ENCODE measurements around the gene GRIK4. TPM values are rescaled to one million over a fixed set of nuclear protein-coding genes. Genes with fewer than 3 reads are reported as not detected.

Gene GRIK4
- polyA plus RNA-seq, 1 experiment, result not detected

DNA sequence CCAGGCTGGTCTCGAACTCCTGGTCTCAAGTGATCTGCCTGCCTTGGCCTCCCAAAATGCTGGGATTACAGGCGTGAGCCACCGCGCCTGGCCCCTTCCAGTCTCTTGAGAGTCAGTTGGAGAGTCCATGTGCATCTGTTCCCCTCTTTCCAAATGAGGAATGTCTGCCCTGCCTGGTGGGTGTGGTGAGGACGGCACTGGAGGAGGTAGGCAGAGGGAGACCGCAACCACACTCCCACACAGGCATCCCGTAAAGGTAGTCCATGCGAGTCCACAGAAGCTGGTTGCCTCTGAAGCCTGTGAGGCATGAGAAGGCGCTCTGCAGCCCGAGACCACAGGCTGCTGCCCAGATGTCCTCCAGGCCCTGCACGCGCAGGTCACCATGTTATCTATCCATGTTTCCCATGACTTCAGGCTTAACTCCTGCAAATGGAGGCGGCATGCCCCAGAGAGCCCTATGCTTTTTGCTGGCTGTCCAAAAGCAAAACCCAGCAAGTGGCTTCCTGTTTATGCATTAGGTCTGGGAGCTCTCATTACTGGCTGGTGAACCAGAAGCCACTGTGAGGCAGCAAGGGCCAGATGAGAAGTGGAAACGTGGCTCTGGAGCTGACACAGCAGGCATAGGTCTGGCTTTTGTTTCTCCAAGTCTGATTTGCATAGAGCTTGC, 43.4 kb downstream of the GRIK4 start:
- Histone ChIP-seq H3K36me3 (ENCODE audit: control insufficient read depth, insufficient read depth, low read length) (no peaks in the 10 kb centered on the region), H3K27me3 (ENCODE audit: control insufficient read depth, insufficient read depth, low read length) (peaks cover 2% of the 10 kb centered on the region; the same call in 1 of the 2 replicates), H3K4me3 (ENCODE audit: low read depth, low read length) (no peak overlapping the region)
- TF ChIP-seq, protein P1, sequence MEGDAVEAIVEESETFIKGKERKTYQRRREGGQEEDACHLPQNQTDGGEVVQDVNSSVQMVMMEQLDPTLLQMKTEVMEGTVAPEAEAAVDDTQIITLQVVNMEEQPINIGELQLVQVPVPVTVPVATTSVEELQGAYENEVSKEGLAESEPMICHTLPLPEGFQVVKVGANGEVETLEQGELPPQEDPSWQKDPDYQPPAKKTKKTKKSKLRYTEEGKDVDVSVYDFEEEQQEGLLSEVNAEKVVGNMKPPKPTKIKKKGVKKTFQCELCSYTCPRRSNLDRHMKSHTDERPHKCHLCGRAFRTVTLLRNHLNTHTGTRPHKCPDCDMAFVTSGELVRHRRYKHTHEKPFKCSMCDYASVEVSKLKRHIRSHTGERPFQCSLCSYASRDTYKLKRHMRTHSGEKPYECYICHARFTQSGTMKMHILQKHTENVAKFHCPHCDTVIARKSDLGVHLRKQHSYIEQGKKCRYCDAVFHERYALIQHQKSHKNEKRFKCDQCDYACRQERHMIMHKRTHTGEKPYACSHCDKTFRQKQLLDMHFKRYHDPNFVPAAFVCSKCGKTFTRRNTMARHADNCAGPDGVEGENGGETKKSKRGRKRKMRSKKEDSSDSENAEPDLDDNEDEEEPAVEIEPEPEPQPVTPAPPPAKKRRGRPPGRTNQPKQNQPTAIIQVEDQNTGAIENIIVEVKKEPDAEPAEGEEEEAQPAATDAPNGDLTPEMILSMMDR (IDR thresholded peaks at IDR 0.05; ENCODE audit: insufficient read depth, low read depth, low read length), result no peak
- ChIA-PET CTCF (interaction anchor here (1.0 kb wide), 1 partner anchor 10 kb away, joined by 3 read pairs; no protein-coding TSS in a partner anchor), POLR2A (no interaction called here)
- DNase-seq (ENCODE audit: low read depth), result no peak

- peaks cover 2% of the 10 kb centered on the region; the same call in 1 of the 2 replicates for H3K27me3 ChIP-seq (ENCODE audit: control insufficient read depth, insufficient read depth, low read length)
- no peak overlapping the region for H3K4me3 ChIP-seq (ENCODE audit: low read depth, low read length)
- TF ChIP-seq, protein P1 (IDR thresholded peaks at IDR 0.05; ENCODE audit: insufficient read depth, low read depth, low read length), result no peak
- POLR2A ChIA-PET, result no interaction called here
- CTCF ChIA-PET, result no interaction called here
- no peak for DNase-seq (ENCODE audit: low read depth)
- no peaks in the 10 kb centered on the region for H3K36me3 ChIP-seq (ENCODE audit: control insufficient read depth, insufficient read depth, low read length)
Measured at GRCh38 chr11:120555433-120555773, 43.9 kb downstream of the GRIK4 start.

- POLR2A ChIA-PET, result no interaction called here
- Histone ChIP-seq H3K36me3 (ENCODE audit: control insufficient read depth, insufficient read depth, low read length) (no peaks in the 10 kb centered on the region), H3K27me3 (ENCODE audit: control insufficient read depth, insufficient read depth, low read length) (peaks cover 2% of the 10 kb centered on the region; the same call in 1 of the 2 replicates), H3K4me3 (ENCODE audit: low read depth, low read length) (no peak overlapping the region)
- no peak for DNase-seq (ENCODE audit: low read depth)
- CTCF ChIA-PET, result no interaction called here
- TF ChIP-seq, protein P1 (IDR thresholded peaks at IDR 0.05; ENCODE audit: insufficient read depth, low read depth, low read length), result no peak
Measured at GRCh38 chr11:120556797-120557196, 45.2 kb downstream of the GRIK4 start.

DNA sequence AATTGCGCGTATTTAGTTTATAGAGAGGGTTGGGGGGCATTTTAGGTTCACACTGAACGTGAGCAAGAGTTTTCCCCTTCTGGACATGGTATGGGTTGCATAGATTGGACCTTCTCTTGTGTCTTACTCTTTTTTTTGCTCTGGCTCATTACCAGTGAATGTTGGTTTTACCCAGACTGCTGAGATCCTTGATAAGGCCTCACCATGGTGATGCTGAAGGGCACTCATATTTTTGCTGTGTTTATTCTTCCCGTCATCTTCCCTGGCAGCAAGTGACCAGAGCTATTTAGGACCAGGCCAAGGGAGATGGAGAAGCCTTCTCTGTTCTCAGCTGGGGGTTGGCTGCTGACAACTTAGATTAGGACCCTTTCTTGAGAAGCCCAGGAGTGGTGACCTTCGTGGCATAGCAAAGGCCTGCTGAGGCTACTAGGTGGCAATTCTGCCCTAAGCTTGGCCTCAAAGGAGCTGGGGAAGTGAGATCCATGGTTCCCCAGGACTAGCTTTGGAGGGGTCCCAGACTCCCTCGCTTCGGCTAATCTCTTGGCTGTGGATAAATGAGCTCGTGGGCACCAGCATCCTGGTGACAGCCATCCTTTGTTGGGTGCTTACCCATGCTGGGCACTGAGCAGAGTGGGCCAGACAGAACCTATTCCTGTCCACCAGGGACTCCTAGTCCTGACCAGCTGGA, 47.3 kb downstream of the GRIK4 start:
- Histone ChIP-seq H3K36me3 (ENCODE audit: control insufficient read depth, insufficient read depth, low read length) (no peaks in the 10 kb centered on the region), H3K27me3 (ENCODE audit: control insufficient read depth, insufficient read depth, low read length) (peaks cover 2% of the 10 kb centered on the region), H3K4me3 (ENCODE audit: low read depth, low read length) (no peak overlapping the region)
- TF ChIP-seq, protein P1 (IDR thresholded peaks at IDR 0.05; ENCODE audit: insufficient read depth, low read depth, low read length), result no peak
- CTCF ChIA-PET, result no interaction called here
- POLR2A ChIA-PET, result no interaction called here
- no peak for DNase-seq (ENCODE audit: low read depth)

- CTCF ChIA-PET, result interaction anchor here (1.2 kb wide), 1 partner anchor 14 kb away, joined by 4 read pairs; no protein-coding TSS in a partner anchor
- POLR2A ChIA-PET, result no interaction called here
- no peak overlapping the region for H3K4me3 ChIP-seq (ENCODE audit: low read depth, low read length)
- TF ChIP-seq, protein P1 (IDR thresholded peaks at IDR 0.05; ENCODE audit: insufficient read depth, low read depth, low read length), result no peak
- peaks cover 1% of the 10 kb centered on the region for H3K27me3 ChIP-seq (ENCODE audit: control insufficient read depth, insufficient read depth, low read length)
- no peaks in the 10 kb centered on the region for H3K36me3 ChIP-seq (ENCODE audit: control insufficient read depth, insufficient read depth, low read length)
- no peak for DNase-seq (ENCODE audit: low read depth)
Measured at GRCh38 chr11:120561286-120561685, 49.7 kb downstream of the GRIK4 start.

Data from BJ (cell line).